Measurements from ENCODE around the gene CHRD. TPM values are rescaled to one million over a fixed set of nuclear protein-coding genes. Genes with fewer than 3 reads are reported as not detected.

Gene CHRD
- total and polyA plus RNA-seq, 7 donors, result 0.23 to 16.3 (median 5.7) TPM

GRCh38 chr3:184380627-184381260 lies 890 bp downstream of the CHRD start:
- DNase-seq, result peak; percentile 64
- peak overlapping the region; percentile 45 to 72 (median 54) for H3K27ac ChIP-seq
- H3K27me3 ChIP-seq, result peaks cover 3 to 36% (median 30%) of the 10 kb centered on the region in 3 donors
- no peaks in the 10 kb centered on the region for H3K36me3 ChIP-seq
- H3K9me3 ChIP-seq, result no peaks in the 10 kb centered on the region
- TF ChIP-seq POLR2AphosphoS5 (IDR thresholded peaks at IDR 0.05) (no peak), POLR2A (IDR thresholded peaks at IDR 0.05) (no peak), EP300 (IDR thresholded peaks at IDR 0.05) (no peak), CTCF (IDR thresholded peaks at IDR 0.05) (no peak)
- H3K4me3 ChIP-seq, result peak overlapping the region; percentile 25 to 58 (median 54)
- WGBS, 2 donors, result 2 to 3% methylated on average over 42 of the region's 42 CpGs
- H3K4me1 ChIP-seq, result peaks cover 0 to 23% (median 19%) of the 10 kb centered on the region in 4 donors
- intact Hi-C loops (cut with DNase I), result no loop called here

GRCh38 chr3:184381261-184382224 lies 1.7 kb downstream of the CHRD start:
- peak overlapping the region in 3 of 4 donors; percentile 52 to 58 (median 57) for H3K4me3 ChIP-seq
- H3K9me3 ChIP-seq, result no peaks in the 10 kb centered on the region
- WGBS, 2 donors, result 6 to 11% methylated on average over 55 of the region's 55 CpGs
- DNase-seq, result peak; percentile 67
- peak overlapping the region in 3 of 4 donors; percentile 10 to 52 (median 22) for H3K27ac ChIP-seq
- intact Hi-C loops (cut with DNase I), result no loop called here
- peaks cover 7 to 42% (median 30%) of the 10 kb centered on the region in 3 donors for H3K27me3 ChIP-seq
- TF ChIP-seq CTCF (IDR thresholded peaks at IDR 0.05), result no peak
- no peaks in the 10 kb centered on the region for H3K36me3 ChIP-seq
- peaks cover 0 to 23% (median 19%) of the 10 kb centered on the region in 4 donors for H3K4me1 ChIP-seq

- Histone ChIP-seq H3K4me3 (no peak overlapping the region), H3K9me3 (no peaks in the 10 kb centered on the region), H3K4me1 (peaks cover 0 to 23% (median 19%) of the 10 kb centered on the region in 4 donors), H3K27me3 (peaks cover 7 to 41% (median 27%) of the 10 kb centered on the region in 3 donors), H3K36me3 (no peaks in the 10 kb centered on the region), H3K27ac (no peak overlapping the region)
- intact Hi-C loops (cut with DNase I), result no loop called here
- 83 to 87% methylated on average over 16 of the region's 16 CpGs for WGBS, 2 donors
- TF ChIP-seq EP300 (IDR thresholded peaks at IDR 0.05), result no peak
- TF ChIP-seq POLR2AphosphoS5 (IDR thresholded peaks at IDR 0.05), result no peak
- no peak for TF ChIP-seq POLR2A (IDR thresholded peaks at IDR 0.05)
- TF ChIP-seq CTCF (IDR thresholded peaks at IDR 0.05), result no peak
- no peak for DNase-seq
Observed at GRCh38 chr3:184382326-184383032, 2.6 kb downstream of the CHRD start.

- intact Hi-C loops (cut with DNase I), result no loop called here
- DNase-seq, result no peak
Observed at GRCh38 chr3:184383033-184383740, 3.3 kb downstream of the CHRD start.

More at GRCh38 chr3:184383033-184383740, 3.3 kb downstream of the CHRD start:
- peaks cover 0 to 23% (median 19%) of the 10 kb centered on the region in 4 donors for H3K4me1 ChIP-seq
- no peak overlapping the region for H3K27ac ChIP-seq
- H3K9me3 ChIP-seq, result no peaks in the 10 kb centered on the region
- no peak for TF ChIP-seq CTCF (IDR thresholded peaks at IDR 0.05)
- TF ChIP-seq EP300 (IDR thresholded peaks at IDR 0.05), result no peak
- no peak for TF ChIP-seq POLR2AphosphoS5 (IDR thresholded peaks at IDR 0.05)
- no peak for TF ChIP-seq POLR2A (IDR thresholded peaks at IDR 0.05)
- no peaks in the 10 kb centered on the region for H3K36me3 ChIP-seq
- peaks cover 4 to 35% (median 26%) of the 10 kb centered on the region in 3 donors for H3K27me3 ChIP-seq
- H3K4me3 ChIP-seq, result no peak overlapping the region
- 86 to 90% methylated on average over 15 of the region's 15 CpGs for WGBS, 2 donors
